RWPE2 (cell line): Measurements from ENCODE around the gene SST.
"Not testable (repeated sequence)": the region's sequence is repeated elsewhere in the genome, so short reads cannot be mapped to it uniquely, and the experiment has no call there.

Experiments
- ATAC-seq: fragments of 200-7000 bp; cut with Tn5 transposase; 3 replicates; pipeline ENCODE4 v1.9.1; 2021; ENCODE audit warnings: low read depth
- DNase-seq: peaks from one replicate; pipeline ENCODE4 v3.0.0-alpha.2; 2020; ENCODE audit warnings: low spot score
- H3K27ac ChIP-seq: fragments of 450-650 bp; 2 replicates; pipeline ENCODE4 v1.5.1; 2017; ENCODE audit warnings: mild to moderate bottlenecking; ENCODE audit not compliant: poor library complexity, severe bottlenecking
- H3K27me3 ChIP-seq: fragments of 250-450 bp; sonication (Bioruptor Pico); 2 replicates; pipeline ENCODE4 v1.5.1; 2021; ENCODE audit warnings: mild to moderate bottlenecking, moderate library complexity; ENCODE audit not compliant: insufficient read depth, poor library complexity, severe bottlenecking
- H3K36me3 ChIP-seq: fragments of 250-450 bp; sonication (Bioruptor Pico); 2 replicates; pipeline ENCODE4 v1.5.1; 2020; ENCODE audit warnings: low read depth, mild to moderate bottlenecking, moderate library complexity
- H3K4me1 ChIP-seq: fragments of 250-450 bp; sonication (Bioruptor Pico); 2 replicates; pipeline ENCODE4 v1.5.1; 2021; ENCODE audit warnings: mild to moderate bottlenecking, moderate library complexity; ENCODE audit not compliant: insufficient read depth, poor library complexity, severe bottlenecking
- H3K4me3 ChIP-seq: fragments of 250-450 bp; sonication (Bioruptor Pico); 2 replicates; pipeline ENCODE4 v1.5.1; 2021; ENCODE audit warnings: mild to moderate bottlenecking, moderate library complexity; ENCODE audit not compliant: severe bottlenecking
- H3K9me3 ChIP-seq: fragments of 250-450 bp; sonication (Bioruptor Pico); 2 replicates; pipeline ENCODE4 v1.5.1; 2021; ENCODE audit warnings: mild to moderate bottlenecking, moderate library complexity; ENCODE audit not compliant: severe bottlenecking
- TF ChIP-seq, protein P1 (sequence below): fragments of 450-650 bp; IDR thresholded peaks from one replicate; pipeline ENCODE4 v1.5.1; 2017; ENCODE audit warnings: mild to moderate bottlenecking, moderate library complexity; ENCODE audit not compliant: poor library complexity, severe bottlenecking

SST gene

DNA sequence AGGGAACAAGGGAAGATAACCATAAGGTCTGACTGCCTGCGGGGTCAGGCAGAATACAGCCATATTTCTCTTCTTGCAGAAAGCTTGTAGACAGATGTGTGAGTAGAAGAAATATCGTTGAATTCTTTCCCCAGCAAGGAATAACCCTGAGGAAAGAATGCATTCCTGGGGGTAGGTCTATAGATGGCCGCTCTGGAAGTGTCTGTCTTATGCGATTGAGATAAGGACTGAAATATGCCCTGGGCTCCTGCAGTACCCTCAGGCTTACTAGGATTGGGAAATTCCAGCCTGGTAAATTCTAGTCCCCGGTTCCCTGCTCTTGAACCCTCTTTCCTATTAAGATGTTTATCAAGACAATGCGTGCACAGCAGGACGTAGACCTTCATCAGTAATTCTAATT is 15.8 kb upstream of the SST start:
- Histone ChIP-seq H3K27me3 (peaks cover 5% of the 10 kb centered on the region), H3K4me3 (no peak overlapping the region), H3K36me3 (no peaks in the 10 kb centered on the region), H3K9me3 (no peaks in the 10 kb centered on the region), H3K4me1 (no peaks in the 10 kb centered on the region), H3K27ac (no peak overlapping the region)
- no peak for DNase-seq
- no peak for ATAC-seq
- TF ChIP-seq, protein P1, sequence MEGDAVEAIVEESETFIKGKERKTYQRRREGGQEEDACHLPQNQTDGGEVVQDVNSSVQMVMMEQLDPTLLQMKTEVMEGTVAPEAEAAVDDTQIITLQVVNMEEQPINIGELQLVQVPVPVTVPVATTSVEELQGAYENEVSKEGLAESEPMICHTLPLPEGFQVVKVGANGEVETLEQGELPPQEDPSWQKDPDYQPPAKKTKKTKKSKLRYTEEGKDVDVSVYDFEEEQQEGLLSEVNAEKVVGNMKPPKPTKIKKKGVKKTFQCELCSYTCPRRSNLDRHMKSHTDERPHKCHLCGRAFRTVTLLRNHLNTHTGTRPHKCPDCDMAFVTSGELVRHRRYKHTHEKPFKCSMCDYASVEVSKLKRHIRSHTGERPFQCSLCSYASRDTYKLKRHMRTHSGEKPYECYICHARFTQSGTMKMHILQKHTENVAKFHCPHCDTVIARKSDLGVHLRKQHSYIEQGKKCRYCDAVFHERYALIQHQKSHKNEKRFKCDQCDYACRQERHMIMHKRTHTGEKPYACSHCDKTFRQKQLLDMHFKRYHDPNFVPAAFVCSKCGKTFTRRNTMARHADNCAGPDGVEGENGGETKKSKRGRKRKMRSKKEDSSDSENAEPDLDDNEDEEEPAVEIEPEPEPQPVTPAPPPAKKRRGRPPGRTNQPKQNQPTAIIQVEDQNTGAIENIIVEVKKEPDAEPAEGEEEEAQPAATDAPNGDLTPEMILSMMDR = no peak

- TF ChIP-seq, protein P1 = no peak
- no peaks in the 10 kb centered on the region for H3K27me3 ChIP-seq
- H3K27ac ChIP-seq = no peak overlapping the region
- no peak for DNase-seq
- H3K36me3 ChIP-seq = no peaks in the 10 kb centered on the region
- ATAC-seq = no peak
- no peaks in the 10 kb centered on the region for H3K9me3 ChIP-seq
- H3K4me1 ChIP-seq = no peaks in the 10 kb centered on the region
- no peak overlapping the region for H3K4me3 ChIP-seq
These were observed 14.7 kb upstream of the SST start for GRCh38 chr3:187684880-187685279.

- no peak for ATAC-seq
- TF ChIP-seq, protein P1 = no peak
- Histone ChIP-seq H3K4me3 (no peak overlapping the region), H3K27ac (no peak overlapping the region), H3K27me3 (no peaks in the 10 kb centered on the region), H3K36me3 (no peaks in the 10 kb centered on the region), H3K4me1 (no peaks in the 10 kb centered on the region), H3K9me3 (no peaks in the 10 kb centered on the region)
- no peak for DNase-seq
These were observed 14.2 kb upstream of the SST start for GRCh38 chr3:187684444-187684843.

- H3K4me1 ChIP-seq, H3K27me3 ChIP-seq, ATAC-seq, H3K27ac ChIP-seq, H3K4me3 ChIP-seq, H3K36me3 ChIP-seq, DNase-seq, H3K9me3 ChIP-seq: not testable (repeated sequence)
These were observed 11.6 kb upstream of the SST start for GRCh38 chr3:187681756-187682155.

DNA sequence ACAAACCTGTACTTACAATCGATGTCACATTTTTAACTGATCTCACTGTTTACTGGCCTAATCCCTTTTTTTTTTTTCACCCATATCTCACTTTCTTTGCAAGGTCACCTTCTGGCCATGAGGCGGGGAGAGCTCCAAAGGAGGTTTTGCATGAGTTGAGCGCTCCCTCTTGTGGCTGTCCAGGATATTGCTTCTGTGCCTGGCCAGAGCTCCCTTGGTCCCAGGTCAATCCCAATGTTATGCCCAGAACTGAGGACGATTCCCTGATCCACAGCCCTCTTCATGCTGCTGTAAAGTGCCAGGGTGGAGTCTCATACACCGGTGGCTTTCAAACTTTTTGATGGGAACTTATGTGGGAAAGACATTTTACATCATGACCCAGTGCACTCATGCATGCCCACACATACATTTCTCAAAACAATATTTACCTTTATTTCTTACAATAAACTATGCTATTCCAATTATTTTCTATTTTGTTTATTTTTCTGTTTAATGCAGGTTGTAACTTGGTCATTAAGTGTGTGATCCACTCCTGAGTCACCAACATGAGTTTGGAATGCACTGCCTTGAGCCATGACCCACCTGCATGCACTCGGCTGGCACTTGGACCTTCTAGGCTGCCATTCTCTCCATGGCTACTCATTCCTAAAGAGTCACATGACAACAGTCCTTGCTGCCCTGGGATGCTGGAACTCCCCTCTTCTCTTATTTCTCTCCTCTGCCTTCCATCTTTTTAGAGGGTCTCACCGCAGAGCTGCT is 9.6 kb upstream of the SST start:
- no peaks in the 10 kb centered on the region for H3K36me3 ChIP-seq
- TF ChIP-seq, protein P1 = peak; percentile 87
- H3K27ac ChIP-seq = no peak overlapping the region
- ATAC-seq (peak; percentile 71), DNase-seq (no peak)
- no peaks in the 10 kb centered on the region for H3K27me3 ChIP-seq
- H3K4me1 ChIP-seq = no peaks in the 10 kb centered on the region
- no peak overlapping the region for H3K4me3 ChIP-seq
- H3K9me3 ChIP-seq = no peaks in the 10 kb centered on the region
